Measurements from ENCODE around the gene C12orf75. TPM values are rescaled to one million over a fixed set of nuclear protein-coding genes. Genes with fewer than 3 reads are reported as not detected.

C12orf75 gene
- total and polyA plus RNA-seq, 10 of the 15 experiments (the other 5 are each of a cell fraction or from before 2014, with no cell fraction given) = 40.7 to 411 (median 159) TPM

GRCh38 chr12:105348142-105348541 lies 17.7 kb downstream of the C12orf75 start (continued):
- no peak for TF ChIP-seq NR2C1 (IDR thresholded peaks at IDR 0.05)

- 100% methylated on average over 1 of the region's 1 CpG for whole genome bisulfite sequencing (ENCODE audit: insufficient coverage, insufficient replicate concordance, low lambda C conversion rate, missing lambda C conversion rate)
- no peak overlapping the region for H3K4me2 ChIP-seq (ENCODE audit: control insufficient read depth, insufficient read depth)
- TF ChIP-seq SREBF1 (IDR thresholded peaks at IDR 0.05; ENCODE audit: low read length) (no peak), PAX5 (IDR thresholded peaks at IDR 0.05; ENCODE audit: borderline replicate concordance, low read depth, low read length) (no peak), KDM1A (IDR thresholded peaks at IDR 0.05; ENCODE audit: borderline replicate concordance) (no peak), HSF1 (IDR thresholded peaks at IDR 0.05; ENCODE audit: low read depth, low read length) (no peak), TARDBP (IDR thresholded peaks at IDR 0.05; ENCODE audit: borderline replicate concordance) (no peak), CHD4 (IDR thresholded peaks at IDR 0.05) (no peak), ZNF274 (IDR thresholded peaks at IDR 0.05; ENCODE audit: insufficient read depth, insufficient read length) (no peak), POU2F2 (IDR thresholded peaks at IDR 0.05; ENCODE audit: borderline replicate concordance, low read depth, low read length) (no peak), ATF7 (IDR thresholded peaks at IDR 0.05; ENCODE audit: low read depth) (no peak), MEF2B (IDR thresholded peaks at IDR 0.05; ENCODE audit: partially characterized antibody, poor library complexity, severe bottlenecking) (no peak), SUPT20H (IDR thresholded peaks at IDR 0.05; ENCODE audit: borderline replicate concordance, control insufficient read depth, low read depth, low read length) (no peak)
- TF ChIP-seq, protein P1, sequence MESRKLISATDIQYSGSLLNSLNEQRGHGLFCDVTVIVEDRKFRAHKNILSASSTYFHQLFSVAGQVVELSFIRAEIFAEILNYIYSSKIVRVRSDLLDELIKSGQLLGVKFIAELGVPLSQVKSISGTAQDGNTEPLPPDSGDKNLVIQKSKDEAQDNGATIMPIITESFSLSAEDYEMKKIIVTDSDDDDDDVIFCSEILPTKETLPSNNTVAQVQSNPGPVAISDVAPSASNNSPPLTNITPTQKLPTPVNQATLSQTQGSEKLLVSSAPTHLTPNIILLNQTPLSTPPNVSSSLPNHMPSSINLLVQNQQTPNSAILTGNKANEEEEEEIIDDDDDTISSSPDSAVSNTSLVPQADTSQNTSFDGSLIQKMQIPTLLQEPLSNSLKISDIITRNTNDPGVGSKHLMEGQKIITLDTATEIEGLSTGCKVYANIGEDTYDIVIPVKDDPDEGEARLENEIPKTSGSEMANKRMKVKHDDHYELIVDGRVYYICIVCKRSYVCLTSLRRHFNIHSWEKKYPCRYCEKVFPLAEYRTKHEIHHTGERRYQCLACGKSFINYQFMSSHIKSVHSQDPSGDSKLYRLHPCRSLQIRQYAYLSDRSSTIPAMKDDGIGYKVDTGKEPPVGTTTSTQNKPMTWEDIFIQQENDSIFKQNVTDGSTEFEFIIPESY (IDR thresholded peaks at IDR 0.05) = no peak
- TF ChIP-seq, protein P2, sequence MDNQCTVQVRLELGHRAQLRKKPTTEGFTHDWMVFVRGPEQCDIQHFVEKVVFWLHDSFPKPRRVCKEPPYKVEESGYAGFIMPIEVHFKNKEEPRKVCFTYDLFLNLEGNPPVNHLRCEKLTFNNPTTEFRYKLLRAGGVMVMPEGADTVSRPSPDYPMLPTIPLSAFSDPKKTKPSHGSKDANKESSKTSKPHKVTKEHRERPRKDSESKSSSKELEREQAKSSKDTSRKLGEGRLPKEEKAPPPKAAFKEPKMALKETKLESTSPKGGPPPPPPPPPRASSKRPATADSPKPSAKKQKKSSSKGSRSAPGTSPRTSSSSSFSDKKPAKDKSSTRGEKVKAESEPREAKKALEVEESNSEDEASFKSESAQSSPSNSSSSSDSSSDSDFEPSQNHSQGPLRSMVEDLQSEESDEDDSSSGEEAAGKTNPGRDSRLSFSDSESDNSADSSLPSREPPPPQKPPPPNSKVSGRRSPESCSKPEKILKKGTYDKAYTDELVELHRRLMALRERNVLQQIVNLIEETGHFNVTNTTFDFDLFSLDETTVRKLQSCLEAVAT (IDR thresholded peaks at IDR 0.05) = no peak
- TF ChIP-seq, protein P3, sequence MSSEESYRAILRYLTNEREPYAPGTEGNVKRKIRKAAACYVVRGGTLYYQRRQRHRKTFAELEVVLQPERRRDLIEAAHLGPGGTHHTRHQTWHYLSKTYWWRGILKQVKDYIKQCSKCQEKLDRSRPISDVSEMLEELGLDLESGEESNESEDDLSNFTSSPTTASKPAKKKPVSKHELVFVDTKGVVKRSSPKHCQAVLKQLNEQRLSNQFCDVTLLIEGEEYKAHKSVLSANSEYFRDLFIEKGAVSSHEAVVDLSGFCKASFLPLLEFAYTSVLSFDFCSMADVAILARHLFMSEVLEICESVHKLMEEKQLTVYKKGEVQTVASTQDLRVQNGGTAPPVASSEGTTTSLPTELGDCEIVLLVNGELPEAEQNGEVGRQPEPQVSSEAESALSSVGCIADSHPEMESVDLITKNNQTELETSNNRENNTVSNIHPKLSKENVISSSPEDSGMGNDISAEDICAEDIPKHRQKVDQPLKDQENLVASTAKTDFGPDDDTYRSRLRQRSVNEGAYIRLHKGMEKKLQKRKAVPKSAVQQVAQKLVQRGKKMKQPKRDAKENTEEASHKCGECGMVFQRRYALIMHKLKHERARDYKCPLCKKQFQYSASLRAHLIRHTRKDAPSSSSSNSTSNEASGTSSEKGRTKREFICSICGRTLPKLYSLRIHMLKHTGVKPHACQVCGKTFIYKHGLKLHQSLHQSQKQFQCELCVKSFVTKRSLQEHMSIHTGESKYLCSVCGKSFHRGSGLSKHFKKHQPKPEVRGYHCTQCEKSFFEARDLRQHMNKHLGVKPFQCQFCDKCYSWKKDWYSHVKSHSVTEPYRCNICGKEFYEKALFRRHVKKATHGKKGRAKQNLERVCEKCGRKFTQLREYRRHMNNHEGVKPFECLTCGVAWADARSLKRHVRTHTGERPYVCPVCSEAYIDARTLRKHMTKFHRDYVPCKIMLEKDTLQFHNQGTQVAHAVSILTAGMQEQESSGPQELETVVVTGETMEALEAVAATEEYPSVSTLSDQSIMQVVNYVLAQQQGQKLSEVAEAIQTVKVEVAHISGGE (CRISPR knock-in tag; IDR thresholded peaks at IDR 0.05) = no peak
- in situ Hi-C loops (cut with MboI) = no loop called here
- ChIA-PET CTCF (interaction anchor here (2.6 to 6.1 kb wide), 3 partner anchors 10 to 28 kb away, joined by 7 to 38 read pairs (median 10); no protein-coding TSS in a partner anchor), SMC1A (ENCODE audit: uncharacterized antibody, unreplicated experiment) (interaction anchor here (1.3 to 5.4 kb wide), 4 partner anchors 9 to 27 kb away, joined by 3 to 61 read pairs (median 18); partner anchors contain the start of gene C12orf75), POLR2A (interaction anchor here (0.7 to 2.2 kb wide), 3 partner anchors 10 to 241 kb away, joined by 3 to 13 read pairs (median 3); partner anchors contain the start of gene WASHC4), RAD21 (ENCODE audit: unreplicated experiment) (interaction anchor here (0.9 to 1.7 kb wide), 2 partner anchors 10 to 15 kb away, joined by 3 to 4 read pairs; no protein-coding TSS in a partner anchor)
- H3K27me3 ChIP-seq (replicated peaks in 1 of 2; ENCODE audit: control insufficient read depth in 2 of 2, insufficient read depth in 2 of 2, low read length in 1 of 2) = no peaks in the 10 kb centered on the region
- no peak overlapping the region for H3K4me3 ChIP-seq
- no peak overlapping the region for H3K27ac ChIP-seq (ENCODE audit: control insufficient read depth, insufficient read depth)
- H3K4me1 ChIP-seq (ENCODE audit: control insufficient read depth, insufficient read depth, low read length) = peaks cover 25% of the 10 kb centered on the region
- no peak for DNase-seq (ENCODE audit: low read depth, low spot score)
- H4K20me1 ChIP-seq (ENCODE audit: control insufficient read depth, insufficient read depth) = no peaks in the 10 kb centered on the region
- H2AFZ ChIP-seq (ENCODE audit: control insufficient read depth, low read depth, low read length) = no peak overlapping the region
- H3K9ac ChIP-seq (ENCODE audit: control insufficient read depth, insufficient read depth, low read length) = no peak overlapping the region
- H3K36me3 ChIP-seq (ENCODE audit: control insufficient read depth in 2 of 2, insufficient read depth in 2 of 2, low read length in 1 of 2) = no peaks in the 10 kb centered on the region; a peak in 4 of 4 replicates
- H3K79me2 ChIP-seq (ENCODE audit: control insufficient read depth, insufficient read depth, low read length) = peaks cover 20% of the 10 kb centered on the region
- intact Hi-C loops (cut with micrococcal nuclease; ENCODE audit: unreplicated experiment) = no loop called here
- ATAC-seq = no peak
- no peaks in the 10 kb centered on the region for H3K9me3 ChIP-seq (replicated peaks; ENCODE audit: control insufficient read depth, insufficient read depth, low read length)
- BruUV-seq (replicated peaks) = no TSS peak
- no peak for FAIRE-seq
Observed at GRCh38 chr12:105348561-105348960, 18.1 kb downstream of the C12orf75 start.
